ENCODE data around the gene RHOBTB3. TPM values are rescaled to one million over a fixed set of nuclear protein-coding genes. Genes with fewer than 3 reads are reported as not detected.
"Not testable (repeated sequence)": the region's sequence is repeated elsewhere in the genome, so short reads cannot be mapped to it uniquely, and the experiment has no call there.

RHOBTB3 gene
- total RNA-seq: 1 to 10 TPM in 1 of 2 donors, under 1 TPM in 1; 0.92 to 2.5 TPM
- total RNA-seq: 0.38 to 2.2 reads per million in 2 donors

GRCh38 chr5:95730730-95731570 is at the start of gene RHOBTB3:
RHOBTB3 (plus strand) TSS chr5:95731336; CDS start chr5:95731683, 347 bp downstream.
- DNase-seq (peak in 2 of 3 donors; percentile 12 to 14), ATAC-seq (peak; percentile 71)
- H3K9me3 ChIP-seq (ENCODE audit: control insufficient read depth, low read length, poor library complexity, severe bottlenecking): peaks cover 3% of the 10 kb centered on the region
- Mint-ChIP-seq H3K27ac (no peak within 1 kb of the TSS), H3K4me1 (peaks cover 30% of the 10 kb centered on the region), H3K4me3 (peak within 1 kb of the TSS; percentile 86), H3K27me3 (peaks cover 45% of the 10 kb centered on the region), H3K36me3 (ENCODE audit: low read depth) (peaks cover 5% of the 10 kb centered on the region)

GRCh38 chr5:95682891-95683290 is 48.2 kb upstream of the RHOBTB3 start, which contains the start of gene SPATA9:
SPATA9 (minus strand) TSS chr5:95682991; CDS start chr5:95682854, 137 bp downstream.
- no peak for ATAC-seq
- no peaks in the 10 kb centered on the region for H3K36me3 Mint-ChIP-seq (ENCODE audit: low read depth)
- no peaks in the 10 kb centered on the region for H3K9me3 ChIP-seq (ENCODE audit: control insufficient read depth, low read length, poor library complexity, severe bottlenecking)
- DNase-seq: no peak
- H3K4me1 Mint-ChIP-seq: no peaks in the 10 kb centered on the region
- H3K27ac Mint-ChIP-seq: no peak within 1 kb of the TSS
- H3K27me3 Mint-ChIP-seq: peaks cover 23% of the 10 kb centered on the region
- H3K4me3 Mint-ChIP-seq: peak within 1 kb of the TSS; percentile 3

GRCh38 chr5:95684361-95684760 is 46.8 kb upstream of the RHOBTB3 start:
- ATAC-seq: no peak
- H3K4me3 Mint-ChIP-seq: no peak overlapping the region

GRCh38 chr5:95686651-95687050 is 44.5 kb upstream of the RHOBTB3 start:
- ATAC-seq (no peak), DNase-seq (no peak)
- Mint-ChIP-seq H3K27ac (no peak overlapping the region), H3K4me1 (no peaks in the 10 kb centered on the region), H3K27me3 (peaks cover 20% of the 10 kb centered on the region), H3K36me3 (ENCODE audit: low read depth) (no peaks in the 10 kb centered on the region), H3K4me3 (no peak overlapping the region)
- H3K9me3 ChIP-seq (ENCODE audit: control insufficient read depth, low read length, poor library complexity, severe bottlenecking): no peaks in the 10 kb centered on the region

More at GRCh38 chr5:95684361-95684760, 46.8 kb upstream of the RHOBTB3 start:
- H3K4me1 Mint-ChIP-seq: no peaks in the 10 kb centered on the region
- H3K9me3 ChIP-seq (ENCODE audit: control insufficient read depth, low read length, poor library complexity, severe bottlenecking): no peaks in the 10 kb centered on the region
- no peak overlapping the region for H3K27ac Mint-ChIP-seq
- no peaks in the 10 kb centered on the region for H3K36me3 Mint-ChIP-seq (ENCODE audit: low read depth)
- no peak for DNase-seq
- peaks cover 26% of the 10 kb centered on the region for H3K27me3 Mint-ChIP-seq

- no peaks in the 10 kb centered on the region for H3K36me3 Mint-ChIP-seq (ENCODE audit: low read depth)
- H3K4me3 Mint-ChIP-seq: no peak overlapping the region
These were observed 41.5 kb upstream of the RHOBTB3 start for GRCh38 chr5:95689680-95690079.

GRCh38 chr5:95690333-95690732 is 40.8 kb upstream of the RHOBTB3 start:
- no peak overlapping the region for H3K4me3 Mint-ChIP-seq
- H3K9me3 ChIP-seq (ENCODE audit: control insufficient read depth, low read length, poor library complexity, severe bottlenecking): no peaks in the 10 kb centered on the region
- H3K27ac Mint-ChIP-seq: no peak overlapping the region
- peaks cover 15% of the 10 kb centered on the region for H3K27me3 Mint-ChIP-seq
- ATAC-seq (no peak), DNase-seq (no peak)
- no peaks in the 10 kb centered on the region for H3K4me1 Mint-ChIP-seq
- no peaks in the 10 kb centered on the region for H3K36me3 Mint-ChIP-seq (ENCODE audit: low read depth)

More at GRCh38 chr5:95689680-95690079, 41.5 kb upstream of the RHOBTB3 start:
- no peaks in the 10 kb centered on the region for H3K4me1 Mint-ChIP-seq
- H3K27me3 Mint-ChIP-seq: peaks cover 15% of the 10 kb centered on the region
- H3K27ac Mint-ChIP-seq: no peak overlapping the region
- no peak for ATAC-seq
- no peaks in the 10 kb centered on the region for H3K9me3 ChIP-seq (ENCODE audit: control insufficient read depth, low read length, poor library complexity, severe bottlenecking)
- DNase-seq: no peak

GRCh38 chr5:95697781-95698681 is 33.1 kb upstream of the RHOBTB3 start:
- H3K4me3 Mint-ChIP-seq: no peak overlapping the region
- H3K27me3 Mint-ChIP-seq: peaks cover 28% of the 10 kb centered on the region
- H3K4me1 Mint-ChIP-seq: peaks cover 4% of the 10 kb centered on the region

GRCh38 chr5:95699337-95699736 is 31.8 kb upstream of the RHOBTB3 start:
- H3K9me3 ChIP-seq (ENCODE audit: control insufficient read depth, low read length, poor library complexity, severe bottlenecking): no peaks in the 10 kb centered on the region
- no peak overlapping the region for H3K4me3 Mint-ChIP-seq
- peaks cover 4% of the 10 kb centered on the region for H3K36me3 Mint-ChIP-seq (ENCODE audit: low read depth)
- ATAC-seq (no peak), DNase-seq (no peak)
- peaks cover 24% of the 10 kb centered on the region for H3K27me3 Mint-ChIP-seq
- peaks cover 4% of the 10 kb centered on the region for H3K4me1 Mint-ChIP-seq
- H3K27ac Mint-ChIP-seq: no peak overlapping the region

More at GRCh38 chr5:95697781-95698681, 33.1 kb upstream of the RHOBTB3 start:
- Mint-ChIP-seq H3K36me3 (ENCODE audit: low read depth) (peaks cover 4% of the 10 kb centered on the region), H3K27ac (no peak overlapping the region)
- DNase-seq: no peak
- H3K9me3 ChIP-seq (ENCODE audit: control insufficient read depth, low read length, poor library complexity, severe bottlenecking): no peaks in the 10 kb centered on the region
- ATAC-seq: no peak

- no peaks in the 10 kb centered on the region for H3K9me3 ChIP-seq (ENCODE audit: control insufficient read depth, low read length, poor library complexity, severe bottlenecking)
- Mint-ChIP-seq H3K4me1 (peaks cover 4% of the 10 kb centered on the region), H3K27me3 (peaks cover 24% of the 10 kb centered on the region), H3K36me3 (ENCODE audit: low read depth) (peaks cover 4% of the 10 kb centered on the region), H3K27ac (no peak overlapping the region), H3K4me3 (no peak overlapping the region)
- no peak for DNase-seq
- no peak for ATAC-seq
These were observed 30.1 kb upstream of the RHOBTB3 start for GRCh38 chr5:95701074-95701473.

- Mint-ChIP-seq H3K27ac (no peak overlapping the region), H3K4me3 (no peak overlapping the region)
- ATAC-seq: no peak
These were observed 27.0 kb upstream of the RHOBTB3 start for GRCh38 chr5:95704150-95704549.

GRCh38 chr5:95706196-95706595 is 24.9 kb upstream of the RHOBTB3 start:
- not testable (repeated sequence) for H3K27ac Mint-ChIP-seq; H3K36me3 Mint-ChIP-seq (ENCODE audit: low read depth); DNase-seq; H3K9me3 ChIP-seq (ENCODE audit: control insufficient read depth, low read length, poor library complexity, severe bottlenecking); H3K4me1 Mint-ChIP-seq; ATAC-seq; H3K4me3 Mint-ChIP-seq
- peaks cover 13% of the 10 kb centered on the region for H3K27me3 Mint-ChIP-seq

More at GRCh38 chr5:95704150-95704549, 27.0 kb upstream of the RHOBTB3 start:
- peaks cover 21% of the 10 kb centered on the region for H3K27me3 Mint-ChIP-seq
- no peak for DNase-seq
- no peaks in the 10 kb centered on the region for H3K9me3 ChIP-seq (ENCODE audit: control insufficient read depth, low read length, poor library complexity, severe bottlenecking)
- peaks cover 4% of the 10 kb centered on the region for H3K4me1 Mint-ChIP-seq
- peaks cover 6% of the 10 kb centered on the region for H3K36me3 Mint-ChIP-seq (ENCODE audit: low read depth)

- Mint-ChIP-seq H3K36me3 (ENCODE audit: low read depth) (peaks cover 3% of the 10 kb centered on the region), H3K4me1 (no peaks in the 10 kb centered on the region), H3K27me3 (peaks cover 8% of the 10 kb centered on the region), H3K4me3 (no peak overlapping the region), H3K27ac (no peak overlapping the region)
- DNase-seq (no peak), ATAC-seq (no peak)
- H3K9me3 ChIP-seq (ENCODE audit: control insufficient read depth, low read length, poor library complexity, severe bottlenecking): no peaks in the 10 kb centered on the region
These were observed 24.1 kb upstream of the RHOBTB3 start for GRCh38 chr5:95707055-95707454.

Measured in T-helper 17 cell (primary cell).